OCI-LY7 (cell line): Measurements from ENCODE around the gene MYL11. TPM values are rescaled to one million over a fixed set of nuclear protein-coding genes. Genes with fewer than 3 reads are reported as not detected.

Experiments
- BruUV-seq: library from RNA; stranded (reverse); fragments of 400-500 nt; replicated peaks from 2 replicates; lab custom pipeline; 2021; lab: Mats Ljungman, UMichigan
- CTCF ChIA-PET: fragments of 300-600 bp; sonication (Branson Sonifier 250); formaldehyde crosslinking; loops from one replicate; lab custom pipeline; 2022; ENCODE audit warnings: antibody characterized with exemption; ENCODE audit not compliant: unreplicated experiment; lab: Charles Lee
- POLR2A ChIA-PET: fragments of 300-600 bp; sonication (Branson Sonifier 250); formaldehyde crosslinking; loops from one replicate; lab custom pipeline; 2022; ENCODE audit warnings: antibody characterized with exemption; lab: Charles Lee
- DNase-seq: peaks from one replicate; pipeline ENCODE4 v3.0.0-alpha.2; 2015; ENCODE audit warnings: low spot score
- H2AFZ ChIP-seq: fragments of 200-600 bp; sonication (generic), shearing (Covaris generic); 2 replicates; pipeline ENCODE4 v1.6.1; 2014; ENCODE audit warnings: mild to moderate bottlenecking, antibody characterized with exemption, low read length, moderate library complexity
- H3K27ac ChIP-seq: fragments of 200-600 bp; sonication (generic); 2 replicates; pipeline ENCODE4 v1.5.1; 2014; ENCODE audit warnings: mixed run types, low read depth, mild to moderate bottlenecking, moderate library complexity, low read length, inconsistent platforms; ENCODE audit not compliant: poor library complexity, severe bottlenecking
- H3K36me3 ChIP-seq: fragments of 200-600 bp; sonication (generic); 2 replicates; pipeline ENCODE4 v1.6.1; 2014; ENCODE audit warnings: mild to moderate bottlenecking, antibody characterized with exemption, low read length, moderate library complexity, mixed read lengths; ENCODE audit not compliant: insufficient read depth
- H3K4me1 ChIP-seq: fragments of 200-600 bp; sonication (generic); 2 replicates; pipeline ENCODE4 v1.5.1; 2014; ENCODE audit warnings: mild to moderate bottlenecking, low read length; ENCODE audit not compliant: insufficient read depth, poor library complexity, severe bottlenecking
- H3K4me2 ChIP-seq: fragments of 200-600 bp; sonication (generic); 2 replicates; pipeline ENCODE4 v1.6.1; 2014; ENCODE audit warnings: mild to moderate bottlenecking, low read length
- H3K4me3 ChIP-seq: fragments of 200-600 bp; sonication (generic); 2 replicates; pipeline ENCODE4 v1.5.1; 2014; ENCODE audit warnings: mild to moderate bottlenecking, low read depth, low read length; ENCODE audit not compliant: poor library complexity, severe bottlenecking
- H3K79me2 ChIP-seq: fragments of 200-600 bp; sonication (generic); 2 replicates; pipeline ENCODE4 v1.6.1; 2016; ENCODE audit warnings: low read depth, mild to moderate bottlenecking, low read length, moderate library complexity, mixed read lengths; ENCODE audit not compliant: insufficient read depth
- H3K9me2 ChIP-seq: fragments of 200-600 bp; sonication (generic); 2 replicates; pipeline ENCODE4 v1.6.1; 2016; ENCODE audit warnings: mild to moderate bottlenecking, low read length, mixed read lengths; ENCODE audit not compliant: insufficient read depth
- H3K9me3 ChIP-seq: fragments of 200-600 bp; sonication (generic); 2 replicates; pipeline ENCODE4 v1.6.1; 2014; ENCODE audit warnings: mild to moderate bottlenecking, mixed run types, low read length, mixed read lengths
- H4K20me1 ChIP-seq: fragments of 200-600 bp; sonication (generic); 2 replicates; pipeline ENCODE4 v1.6.1; 2014; ENCODE audit warnings: mild to moderate bottlenecking, antibody characterized with exemption, low read length, moderate library complexity, mixed read lengths; ENCODE audit not compliant: insufficient read depth
- EZH2phosphoT487 ChIP-seq: fragments of 200-600 bp; sonication (generic); IDR thresholded peaks from 2 replicates; pipeline ENCODE4 v1.6.1; 2018; ENCODE audit warnings: low read depth, borderline replicate concordance, mild to moderate bottlenecking, mixed run types, antibody characterized with exemption, low read length, moderate library complexity, mixed read lengths
- intact Hi-C: fragments of 100-400 bp; cut with micrococcal nuclease; formaldehyde crosslinking; loops from one replicate; pipeline ENCODE4 v1.10.0; 2022; ENCODE audit not compliant: unreplicated experiment
- total RNA-seq, 2 experiments: library from RNA; depleted of rRNA in 1 of 2; stranded (reverse); fragments of >200 nt in 1 of 2; shearing (Covaris generic) in 1 of 2; gene quantifications; 2 replicates each; pipeline ENCODE4 v1.2.3, GENCODE V29; 2014 to 2022
- TF ChIP-seq, protein P1 (sequence below): fragments of 200-600 bp; sonication (generic); conservative IDR thresholded peaks from 2 replicates; pipeline ENCODE4 v1.5.1; 2014; ENCODE audit warnings: mild to moderate bottlenecking, antibody characterized with exemption, low read length, moderate library complexity, mixed read lengths

The MYL11 gene
- total RNA-seq, 2 experiments from 2014 or later, result 3.2 to 3.9 TPM

DNA sequence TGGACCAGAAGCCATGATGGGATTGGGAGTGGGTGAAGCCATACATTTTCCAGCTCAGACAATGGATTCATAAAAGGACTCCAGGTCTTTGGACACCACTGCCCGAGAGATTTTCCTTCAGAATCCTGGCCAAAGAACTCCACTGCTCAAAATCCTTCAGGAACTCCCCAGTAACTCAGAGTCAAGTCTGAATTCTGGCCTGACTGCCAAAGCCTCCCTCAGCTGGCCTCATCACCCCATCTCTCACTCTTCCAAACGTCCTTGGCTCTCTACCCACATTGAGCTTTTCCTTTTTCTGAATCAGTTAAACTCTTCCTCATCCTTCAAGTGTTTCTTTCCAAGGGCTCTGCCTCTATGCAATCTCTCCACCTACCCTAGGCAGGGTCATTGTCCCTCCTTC lies 8.9 kb downstream of the MYL11 start:
- Histone ChIP-seq H3K4me1 (peaks cover 42% of the 10 kb centered on the region), H3K4me3 (peak overlapping the region; percentile 85), H3K9me3 (no peaks in the 10 kb centered on the region), H3K9me2 (no peaks in the 10 kb centered on the region), H4K20me1 (no peaks in the 10 kb centered on the region), H3K79me2 (peaks cover 35% of the 10 kb centered on the region; the same call in 1 of the 2 replicates), H3K36me3 (peaks cover 19% of the 10 kb centered on the region), H3K27ac (peak overlapping the region; percentile 97), H3K4me2 (peak overlapping the region; percentile 98), H2AFZ (no peak overlapping the region; the same call in 1 of the 2 replicates)
- TF ChIP-seq EZH2phosphoT487, result no peak
- TF ChIP-seq, protein P1, sequence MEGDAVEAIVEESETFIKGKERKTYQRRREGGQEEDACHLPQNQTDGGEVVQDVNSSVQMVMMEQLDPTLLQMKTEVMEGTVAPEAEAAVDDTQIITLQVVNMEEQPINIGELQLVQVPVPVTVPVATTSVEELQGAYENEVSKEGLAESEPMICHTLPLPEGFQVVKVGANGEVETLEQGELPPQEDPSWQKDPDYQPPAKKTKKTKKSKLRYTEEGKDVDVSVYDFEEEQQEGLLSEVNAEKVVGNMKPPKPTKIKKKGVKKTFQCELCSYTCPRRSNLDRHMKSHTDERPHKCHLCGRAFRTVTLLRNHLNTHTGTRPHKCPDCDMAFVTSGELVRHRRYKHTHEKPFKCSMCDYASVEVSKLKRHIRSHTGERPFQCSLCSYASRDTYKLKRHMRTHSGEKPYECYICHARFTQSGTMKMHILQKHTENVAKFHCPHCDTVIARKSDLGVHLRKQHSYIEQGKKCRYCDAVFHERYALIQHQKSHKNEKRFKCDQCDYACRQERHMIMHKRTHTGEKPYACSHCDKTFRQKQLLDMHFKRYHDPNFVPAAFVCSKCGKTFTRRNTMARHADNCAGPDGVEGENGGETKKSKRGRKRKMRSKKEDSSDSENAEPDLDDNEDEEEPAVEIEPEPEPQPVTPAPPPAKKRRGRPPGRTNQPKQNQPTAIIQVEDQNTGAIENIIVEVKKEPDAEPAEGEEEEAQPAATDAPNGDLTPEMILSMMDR, result no peak
- DNase-seq, result no peak
- no TSS peak for BruUV-seq
- intact Hi-C loops, result no loop called here
- ChIA-PET POLR2A (interaction anchor here (0.5 to 2.8 kb wide), 10 partner anchors 9 to 239 kb away, joined by 3 to 26 read pairs (median 6); partner anchors contain the start of genes ZNF48 and ZNF771), CTCF (interaction anchor here (1.2 to 1.5 kb wide), 2 partner anchors 12 to 13 kb away, joined by 4 to 8 read pairs; partner anchors contain the start of gene ZNF48)

DNA sequence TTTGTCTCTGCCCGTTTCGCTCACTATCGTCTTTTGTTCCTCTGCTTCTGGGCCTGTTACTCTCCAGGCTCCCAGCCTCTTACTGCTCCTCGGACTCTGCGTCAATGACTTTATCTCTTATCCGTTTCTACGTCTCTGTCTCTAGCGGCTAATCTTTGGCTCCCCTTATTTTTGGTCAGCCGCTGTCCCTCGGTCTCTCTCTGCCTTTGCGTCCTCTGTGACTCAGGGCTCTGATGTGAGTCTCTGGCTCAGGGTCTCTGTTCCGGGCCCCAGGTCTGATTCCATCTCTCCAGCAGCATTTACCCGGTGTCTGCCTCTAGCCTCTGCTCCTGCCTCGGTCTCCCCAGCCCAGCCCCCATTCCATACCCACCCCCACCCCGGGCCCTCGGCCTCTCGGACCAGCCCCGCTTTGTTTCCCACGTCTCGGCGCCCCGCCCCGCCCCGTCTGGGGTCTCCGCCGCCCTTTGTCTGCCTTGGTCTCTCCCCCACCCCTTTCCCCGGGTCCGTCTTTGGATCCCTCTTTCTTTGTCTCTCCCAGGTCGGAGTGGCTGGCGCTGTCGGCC lies 20.1 kb downstream of the MYL11 start:
- intact Hi-C loops, result loop anchor here (1.0 kb wide), 1 partner anchor 16 kb away; no protein-coding TSS in a partner anchor
- H2AFZ ChIP-seq, result peak overlapping the region; percentile 60; the same call in 1 of the 2 replicates
- peak overlapping the region; percentile 89 for H3K4me3 ChIP-seq
- peaks cover 29% of the 10 kb centered on the region for H3K36me3 ChIP-seq
- no peaks in the 10 kb centered on the region for H3K9me2 ChIP-seq
- peak overlapping the region; percentile 77 for H3K4me2 ChIP-seq
- H3K9me3 ChIP-seq, result no peaks in the 10 kb centered on the region
- no peak for DNase-seq
- TF ChIP-seq, protein P1, result no peak
- TF ChIP-seq EZH2phosphoT487, result no peak
- H3K4me1 ChIP-seq, result peaks cover 23% of the 10 kb centered on the region
- BruUV-seq, result no TSS peak
- POLR2A ChIA-PET, result interaction anchor here (1.0 to 3.3 kb wide), 5 partner anchors 13 to 38 kb away, joined by 3 to 22 read pairs (median 6); partner anchors contain the start of genes SEPTIN1, TBC1D10B and ZNF771
- H4K20me1 ChIP-seq, result 0 out of 2 replicates have a peak, but pooled peaks cover 5% of the 10 kb centered on the region
- peak overlapping the region; percentile 44 for H3K27ac ChIP-seq
- H3K79me2 ChIP-seq, result peaks cover 17% of the 10 kb centered on the region
- CTCF ChIA-PET, result interaction anchor here (0.9 to 1.0 kb wide), 2 partner anchors 24 to 35 kb away, joined by 3 read pairs; partner anchors contain the start of gene DCTPP1
